Measurements from ENCODE around the gene EPHA4.

The EPHA4 gene

DNA sequence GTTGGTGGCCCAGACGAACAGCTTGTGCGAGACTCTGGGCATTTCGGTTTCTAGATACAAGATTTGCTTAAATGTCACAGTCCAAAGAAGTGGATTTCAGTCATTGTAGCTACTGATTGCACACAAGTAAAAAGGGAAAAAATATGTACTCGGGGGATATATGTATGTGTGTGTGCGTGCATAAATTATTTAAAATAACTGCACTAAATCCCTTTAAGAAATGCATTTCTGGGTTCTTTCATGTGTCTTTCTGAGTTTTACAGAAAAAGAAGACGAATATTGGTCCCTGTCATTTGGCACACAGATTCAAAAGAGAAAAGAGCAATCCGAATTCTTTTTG, 2.1 kb upstream of the EPHA4 start:
- no peak for TF ChIP-seq TAF1 (IDR thresholded peaks at IDR 0.05; ENCODE audit: low read depth, low read length)
- no peak for TF ChIP-seq PAX5 (IDR thresholded peaks at IDR 0.05; ENCODE audit: insufficient read depth, low read length, severe bottlenecking)
- no peak for TF ChIP-seq POLR2A (IDR thresholded peaks at IDR 0.05; ENCODE audit: low read depth, low read length)
- TF ChIP-seq POLR2AphosphoS5 (IDR thresholded peaks at IDR 0.05; ENCODE audit: low read depth, low read length) = no peak
- no peak for TF ChIP-seq POU2F2 (IDR thresholded peaks at IDR 0.05; ENCODE audit: low read depth, low read length)
- no peak for TF ChIP-seq SPI1 (IDR thresholded peaks at IDR 0.05; ENCODE audit: low read depth, low read length)
- FAIRE-seq (no peak), DNase-seq (ENCODE audit: insufficient read length, low spot score) (no peak)

DNA sequence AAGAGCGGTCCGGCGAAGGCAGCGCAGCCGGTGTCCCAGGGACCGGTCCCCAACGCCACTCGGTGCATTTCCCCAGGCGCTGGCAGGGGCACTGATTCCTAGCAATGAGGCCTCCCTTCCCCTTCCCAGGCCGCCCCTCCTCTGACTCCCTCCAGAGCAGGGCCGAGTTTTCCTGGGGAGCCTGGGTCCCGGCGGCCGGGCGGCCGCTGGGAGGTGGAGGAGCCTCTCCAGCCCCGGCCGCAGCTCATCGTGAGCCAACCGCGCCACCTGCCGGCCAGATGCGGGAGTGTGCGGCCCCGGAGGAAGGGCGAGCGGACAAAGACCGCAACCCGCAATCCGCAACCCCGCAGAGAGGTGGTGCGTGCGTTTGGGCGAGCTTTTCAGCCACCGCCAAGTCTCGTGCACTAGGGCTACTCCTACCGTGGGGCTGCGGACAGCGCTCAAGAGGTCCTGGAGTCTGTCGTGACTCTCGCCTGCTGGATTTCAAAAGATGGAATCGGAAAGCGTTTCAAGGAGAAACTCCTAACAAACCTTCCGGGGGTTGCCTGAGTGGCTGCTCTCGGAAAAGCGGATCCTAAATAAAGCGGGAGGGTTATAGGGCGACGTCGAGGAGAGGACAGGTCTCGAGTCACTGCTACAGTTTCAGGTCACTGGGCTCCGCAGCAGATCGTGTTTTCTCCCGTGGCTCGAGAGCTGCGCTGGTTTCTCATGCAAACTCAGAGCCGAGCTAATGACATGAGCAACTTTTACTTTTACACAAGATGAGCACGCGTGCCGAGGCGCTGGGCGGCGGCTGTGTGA, 1.5 kb upstream of the EPHA4 start:
- DNase-seq (ENCODE audit: insufficient read length, low spot score) = peak; percentile 75
- FAIRE-seq = peak; percentile 86
- TF ChIP-seq SPI1 (IDR thresholded peaks at IDR 0.05; ENCODE audit: low read depth, low read length) (no peak), POLR2A (IDR thresholded peaks at IDR 0.05; ENCODE audit: low read depth, low read length) (no peak)

DNA sequence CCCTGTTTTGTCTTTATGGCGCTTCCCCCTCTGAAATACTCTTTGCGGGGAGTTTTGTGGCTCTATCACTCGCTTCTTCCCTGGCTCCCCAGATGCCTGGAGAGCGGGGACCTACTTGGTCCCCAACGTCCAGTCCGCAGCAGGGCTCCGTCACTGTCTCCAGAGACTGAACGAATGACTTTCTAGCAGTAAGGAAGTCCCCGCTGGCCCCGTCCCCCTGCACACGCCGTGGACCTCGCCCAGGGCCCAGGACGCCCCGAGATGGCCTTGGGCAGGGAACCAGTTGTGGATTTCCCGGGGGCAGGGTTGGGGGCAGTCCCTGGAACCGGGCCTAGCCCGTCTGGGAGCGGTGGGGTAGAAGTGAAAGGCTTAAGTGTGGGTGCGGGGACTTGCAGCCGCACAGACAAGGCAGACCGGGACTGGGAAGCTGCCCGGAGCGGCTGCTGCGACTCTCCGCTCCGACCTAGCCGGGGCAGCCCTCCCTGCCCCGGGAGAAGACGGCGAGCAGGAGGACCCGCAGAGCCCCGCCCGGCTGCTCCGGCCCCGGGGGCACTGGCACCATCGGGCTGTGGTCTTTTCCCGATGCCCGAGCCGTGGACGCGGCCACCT, 821 bp upstream of the EPHA4 start:
- FAIRE-seq = no peak
- TF ChIP-seq POLR2AphosphoS5 (IDR thresholded peaks at IDR 0.05; ENCODE audit: low read depth, low read length) (no peak), PAX5 (IDR thresholded peaks at IDR 0.05; ENCODE audit: insufficient read depth, low read length, severe bottlenecking) (no peak), SPI1 (IDR thresholded peaks at IDR 0.05; ENCODE audit: low read depth, low read length) (no peak), POLR2A (IDR thresholded peaks at IDR 0.05; ENCODE audit: low read depth, low read length) (no peak), POU2F2 (IDR thresholded peaks at IDR 0.05; ENCODE audit: low read depth, low read length) (no peak)

DNA sequence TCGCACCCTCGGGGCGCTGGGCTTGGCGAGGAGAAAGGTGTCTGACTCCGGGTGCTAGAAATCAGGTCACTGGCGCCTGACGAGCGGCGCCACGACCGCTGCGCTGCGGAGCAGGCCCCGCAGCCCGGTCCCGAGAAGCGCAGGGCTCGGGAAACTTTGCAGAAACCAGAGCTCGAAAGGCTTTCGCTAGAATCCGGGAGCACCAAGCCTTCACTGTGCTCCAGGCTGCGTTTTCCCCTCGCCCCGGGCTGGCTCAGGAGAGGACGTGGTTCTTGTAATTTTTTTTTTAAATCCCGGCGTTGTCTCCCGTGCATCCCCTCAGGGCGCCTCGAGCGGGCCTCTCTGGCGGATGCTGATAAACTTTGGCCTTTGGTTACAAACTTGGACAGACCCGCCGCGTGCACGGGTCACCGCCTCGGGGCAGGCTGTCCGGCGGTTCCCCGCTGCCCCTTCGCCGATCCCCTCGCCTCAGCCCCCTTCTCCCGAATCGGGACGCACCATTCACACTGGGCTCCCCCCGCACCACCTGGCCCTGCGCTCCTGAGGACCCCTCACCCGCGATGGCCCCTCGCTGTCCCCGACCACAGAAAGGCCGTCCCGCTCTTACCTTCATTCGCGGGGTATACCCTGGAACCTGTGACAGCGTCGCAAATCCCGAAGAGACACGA, 419 bp downstream of the EPHA4 start:
- FAIRE-seq (no peak), DNase-seq (ENCODE audit: insufficient read length, low spot score) (peak; percentile 14)
- no peak for TF ChIP-seq POLR2AphosphoS5 (IDR thresholded peaks at IDR 0.05; ENCODE audit: low read depth, low read length)
- no peak for TF ChIP-seq POLR2A (IDR thresholded peaks at IDR 0.05; ENCODE audit: low read depth, low read length)
- no peak for TF ChIP-seq TAF1 (IDR thresholded peaks at IDR 0.05; ENCODE audit: low read depth, low read length)
- no peak for TF ChIP-seq POU2F2 (IDR thresholded peaks at IDR 0.05; ENCODE audit: low read depth, low read length)
- no peak for TF ChIP-seq PAX5 (IDR thresholded peaks at IDR 0.05; ENCODE audit: insufficient read depth, low read length, severe bottlenecking)
- no peak for TF ChIP-seq SPI1 (IDR thresholded peaks at IDR 0.05; ENCODE audit: low read depth, low read length)

More for the DNA sequence above, 821 bp upstream of the EPHA4 start:
- peak; percentile 31 for DNase-seq (ENCODE audit: insufficient read length, low spot score)

DNA sequence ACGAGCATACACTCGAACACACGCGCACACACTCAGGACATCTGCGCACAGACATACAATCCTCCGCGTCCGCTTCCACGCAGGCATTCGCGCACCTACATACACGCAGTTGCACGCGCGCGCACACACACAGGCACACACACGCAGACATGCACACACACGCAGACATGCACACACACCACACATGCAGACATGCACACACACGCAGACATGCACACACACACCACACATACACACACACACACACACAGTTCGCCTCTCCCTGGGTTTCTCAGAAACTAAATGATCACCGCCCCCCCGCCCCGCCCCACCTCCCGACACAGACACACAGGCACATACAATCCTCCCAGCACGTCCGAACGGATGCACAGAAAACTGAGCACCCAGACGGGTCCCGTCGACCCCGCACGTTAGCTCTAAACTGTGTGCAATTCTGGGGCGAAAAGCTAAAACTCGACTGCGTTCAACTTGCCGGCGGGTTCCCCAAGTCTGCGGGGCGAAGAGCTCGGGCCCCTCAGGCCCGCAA, 1.0 kb downstream of the EPHA4 start:
- FAIRE-seq (peak; percentile 61), DNase-seq (ENCODE audit: insufficient read length, low spot score) (no peak)
- TF ChIP-seq POLR2A (IDR thresholded peaks at IDR 0.05; ENCODE audit: low read depth, low read length) = no peak
- TF ChIP-seq TAF1 (IDR thresholded peaks at IDR 0.05; ENCODE audit: low read depth, low read length) = no peak
- no peak for TF ChIP-seq POLR2AphosphoS5 (IDR thresholded peaks at IDR 0.05; ENCODE audit: low read depth, low read length)
- no peak for TF ChIP-seq POU2F2 (IDR thresholded peaks at IDR 0.05; ENCODE audit: low read depth, low read length)
- TF ChIP-seq PAX5 (IDR thresholded peaks at IDR 0.05; ENCODE audit: insufficient read depth, low read length, severe bottlenecking) = no peak
- no peak for TF ChIP-seq SPI1 (IDR thresholded peaks at IDR 0.05; ENCODE audit: low read depth, low read length)

GRCh38 chr2:221570321-221570935, 1.7 kb downstream of the EPHA4 start:
- FAIRE-seq (no peak), DNase-seq (ENCODE audit: insufficient read length, low spot score) (no peak)
- TF ChIP-seq POU2F2 (IDR thresholded peaks at IDR 0.05; ENCODE audit: low read depth, low read length) = no peak
- no peak for TF ChIP-seq PAX5 (IDR thresholded peaks at IDR 0.05; ENCODE audit: insufficient read depth, low read length, severe bottlenecking)
- no peak for TF ChIP-seq POLR2AphosphoS5 (IDR thresholded peaks at IDR 0.05; ENCODE audit: low read depth, low read length)
- TF ChIP-seq POLR2A (IDR thresholded peaks at IDR 0.05; ENCODE audit: low read depth, low read length) = no peak
- no peak for TF ChIP-seq TAF1 (IDR thresholded peaks at IDR 0.05; ENCODE audit: low read depth, low read length)
- no peak for TF ChIP-seq SPI1 (IDR thresholded peaks at IDR 0.05; ENCODE audit: low read depth, low read length)

- FAIRE-seq = no peak
- TF ChIP-seq POLR2A (IDR thresholded peaks at IDR 0.05; ENCODE audit: low read depth, low read length) (no peak), TAF1 (IDR thresholded peaks at IDR 0.05; ENCODE audit: low read depth, low read length) (no peak), PAX5 (IDR thresholded peaks at IDR 0.05; ENCODE audit: insufficient read depth, low read length, severe bottlenecking) (no peak), POU2F2 (IDR thresholded peaks at IDR 0.05; ENCODE audit: low read depth, low read length) (no peak)
- DNase-seq (ENCODE audit: insufficient read length, low spot score) = no peak
Measured at GRCh38 chr2:221569871-221570270, 2.2 kb downstream of the EPHA4 start.

DNA sequence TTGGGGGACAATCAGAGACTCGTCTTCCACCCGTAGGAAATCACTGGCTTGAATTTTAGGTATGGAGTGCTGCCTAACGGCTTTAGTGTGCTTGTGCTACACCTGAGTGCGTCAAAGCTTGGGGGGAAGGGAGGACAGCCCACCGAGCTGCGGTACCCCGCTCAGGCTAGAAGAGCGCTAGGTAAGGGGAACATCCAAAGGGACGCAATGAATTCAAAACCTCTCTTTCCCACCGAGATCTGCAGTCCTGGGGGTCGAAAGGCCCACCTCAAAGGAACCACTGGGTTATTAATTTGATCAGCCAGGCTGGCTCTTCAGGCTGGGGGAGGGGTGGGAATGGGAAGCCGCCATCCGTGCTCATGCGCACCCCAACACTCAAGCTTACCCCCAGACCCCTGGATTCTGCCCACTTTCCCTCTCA, 2.7 kb downstream of the EPHA4 start:
- TF ChIP-seq POLR2AphosphoS5 (IDR thresholded peaks at IDR 0.05; ENCODE audit: low read depth, low read length) (no peak), TAF1 (IDR thresholded peaks at IDR 0.05; ENCODE audit: low read depth, low read length) (no peak), POU2F2 (IDR thresholded peaks at IDR 0.05; ENCODE audit: low read depth, low read length) (no peak), PAX5 (IDR thresholded peaks at IDR 0.05; ENCODE audit: insufficient read depth, low read length, severe bottlenecking) (no peak), SPI1 (IDR thresholded peaks at IDR 0.05; ENCODE audit: low read depth, low read length) (no peak), POLR2A (IDR thresholded peaks at IDR 0.05; ENCODE audit: low read depth, low read length) (no peak)
- DNase-seq (ENCODE audit: insufficient read length, low spot score) (no peak), FAIRE-seq (no peak)

DNA sequence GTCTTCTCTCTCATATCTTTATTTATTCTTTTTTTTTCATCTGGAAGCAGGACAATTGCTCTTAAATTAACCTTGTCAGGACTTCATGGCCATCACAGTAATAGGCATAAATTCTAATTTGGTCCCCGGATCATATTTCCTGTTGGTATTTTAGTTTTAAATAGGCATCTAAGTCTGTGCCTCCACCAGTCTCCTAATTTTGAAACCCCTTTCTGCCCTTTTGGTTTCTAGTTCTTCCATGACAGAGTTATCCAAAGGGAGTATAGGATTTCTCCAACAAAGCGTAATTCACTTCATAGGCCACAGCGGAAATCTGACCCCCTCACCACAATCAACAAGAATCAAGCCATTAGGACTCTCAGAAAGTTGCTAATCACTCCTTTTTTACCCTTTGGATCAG, 3.8 kb downstream of the EPHA4 start:
- TF ChIP-seq SPI1 (IDR thresholded peaks at IDR 0.05; ENCODE audit: low read depth, low read length) (no peak), POU2F2 (IDR thresholded peaks at IDR 0.05; ENCODE audit: low read depth, low read length) (no peak), POLR2A (IDR thresholded peaks at IDR 0.05; ENCODE audit: low read depth, low read length) (no peak)
- no peak for FAIRE-seq
- no peak for DNase-seq (ENCODE audit: insufficient read length, low spot score)
